Superior temporal gyrus (tissue), 1 donor: ENCODE measurements around the gene LRRC8D.
A peak's percentile ranks its signal among the peaks of the same experiment; 100 is the strongest.

Experiments
- DNase-seq: peaks from one replicate; pipeline ENCODE4 v3.0.0-alpha.2; 2016; ENCODE audit errors: extremely low spot score

The LRRC8D gene

DNA sequence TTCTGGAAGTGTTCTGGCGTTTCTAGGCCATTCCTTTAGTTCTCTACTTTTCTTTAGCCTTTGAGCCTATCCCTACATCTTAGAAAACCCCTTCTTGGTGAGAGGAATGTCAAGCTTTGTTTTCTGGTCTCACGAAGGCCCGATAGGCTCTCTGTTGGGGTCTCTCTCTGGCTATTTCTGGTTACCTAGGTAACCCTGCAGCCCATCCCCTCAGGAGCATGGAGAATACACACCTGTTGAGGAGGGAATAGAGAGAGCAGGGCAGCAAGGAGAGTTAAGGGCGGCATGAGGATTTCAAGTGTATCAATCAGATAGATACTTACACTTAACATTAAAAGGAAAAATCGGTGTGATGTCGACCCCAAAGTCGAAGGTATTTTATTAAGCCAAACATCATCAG lies 45.7 kb downstream of the LRRC8D start:
- no peak for DNase-seq

DNA sequence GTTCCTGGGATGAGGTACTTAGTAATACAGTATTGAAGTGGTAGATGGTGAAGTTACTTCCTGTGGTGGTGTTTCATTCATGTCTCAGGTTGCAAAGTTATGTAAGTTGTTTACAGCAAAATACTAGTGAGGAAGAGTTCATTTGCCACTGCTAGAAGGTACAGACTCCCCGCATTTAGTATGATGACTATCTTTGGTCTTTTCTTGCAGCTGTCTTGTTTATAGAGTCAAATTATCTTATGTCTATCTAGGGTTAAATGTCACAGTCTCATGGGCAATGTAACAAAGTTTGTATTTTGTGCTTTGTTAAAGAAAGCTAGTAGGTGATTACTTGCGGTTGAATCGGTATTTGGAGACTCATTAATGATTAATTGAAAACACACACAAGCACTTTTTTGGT lies 50.2 kb downstream of the LRRC8D start:
- no peak for DNase-seq

DNA sequence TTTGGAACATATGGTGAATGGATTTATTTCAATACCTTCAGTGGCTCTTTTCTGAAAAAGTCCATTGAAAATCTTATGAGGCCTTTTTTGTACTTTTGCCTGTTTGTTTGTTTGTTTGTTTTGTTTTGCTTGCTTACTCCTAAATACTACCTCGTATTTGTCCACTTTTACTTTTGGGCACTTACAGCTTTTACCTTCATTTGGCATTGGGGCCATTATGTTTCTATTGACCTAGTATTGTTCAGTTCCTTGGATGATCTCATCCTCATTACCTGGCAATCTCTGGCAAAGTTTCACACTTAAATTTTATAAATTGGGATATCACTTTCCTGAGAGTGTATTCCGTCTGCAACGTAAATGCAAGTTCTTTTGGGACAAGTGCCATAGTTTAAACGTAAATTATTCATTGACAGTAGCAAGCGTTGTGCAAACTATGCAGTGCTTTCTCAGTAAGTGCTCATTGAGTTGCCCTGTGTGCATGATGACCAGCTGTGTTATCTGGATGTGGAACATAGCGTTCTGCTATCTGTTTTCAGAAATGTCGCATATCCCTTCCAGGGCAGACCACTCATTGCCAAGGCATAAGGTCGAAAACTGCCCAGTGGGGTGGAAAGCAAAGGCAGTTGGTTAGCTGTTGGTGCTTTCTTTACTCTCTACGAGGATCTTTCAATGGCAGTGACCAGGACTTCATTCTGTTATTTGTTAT lies 51.1 kb downstream of the LRRC8D start:
- DNase-seq = no peak

DNA sequence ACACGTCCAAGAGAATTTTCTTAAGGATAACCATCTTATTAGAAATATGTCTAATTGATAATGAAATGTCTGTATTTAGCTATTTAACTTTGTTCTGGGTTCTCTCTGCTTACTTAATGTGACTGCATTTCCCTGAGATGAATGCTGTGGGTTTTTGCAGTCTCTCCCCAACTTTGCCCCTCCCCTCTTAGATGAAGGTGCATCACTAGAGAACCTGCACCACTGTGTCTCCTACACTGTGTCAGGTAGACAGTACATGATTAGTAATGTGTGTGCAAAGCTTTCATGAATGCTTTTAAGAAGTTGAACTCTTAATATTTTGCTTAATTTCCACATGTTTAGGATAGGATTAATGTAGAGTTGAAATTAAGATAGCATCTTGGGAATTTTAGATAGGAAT lies 51.7 kb downstream of the LRRC8D start:
- DNase-seq = no peak

DNA sequence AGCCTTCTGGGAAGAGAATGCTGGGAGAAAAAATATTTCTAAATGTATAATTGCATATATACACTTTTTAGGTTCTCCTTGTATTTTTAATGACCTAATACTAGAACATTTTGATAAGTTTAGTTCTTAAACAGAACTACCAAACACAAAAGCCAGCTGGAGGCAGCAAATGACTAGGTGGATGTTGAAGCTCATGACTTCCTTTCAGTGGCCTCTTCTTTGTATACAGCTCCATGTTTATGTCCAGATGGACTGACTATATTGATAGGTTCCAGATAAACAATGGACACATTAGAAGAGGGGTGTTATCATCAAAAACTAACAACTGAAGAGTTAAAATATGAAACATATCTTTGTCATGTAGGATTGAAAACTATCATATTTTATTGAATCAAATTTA lies 52.5 kb downstream of the LRRC8D start:
- DNase-seq = no peak

DNA sequence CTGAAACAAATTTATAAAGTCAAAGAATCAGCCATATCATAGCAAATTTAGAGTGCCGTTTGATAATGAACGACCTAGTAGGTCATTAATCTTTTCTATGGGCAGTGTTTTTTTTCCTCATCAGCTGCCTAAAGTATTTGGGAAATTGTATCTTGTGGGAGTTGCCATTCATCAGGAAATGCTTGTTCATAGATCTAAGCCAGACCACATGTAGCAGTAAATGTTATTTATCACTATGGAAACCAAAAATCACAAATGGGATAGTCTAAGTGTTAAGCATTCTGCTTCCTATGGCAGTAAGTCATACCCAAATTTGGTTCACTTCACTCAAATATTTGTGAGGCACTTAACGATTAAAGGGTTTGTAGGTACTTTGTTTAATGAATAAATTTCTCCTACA lies 52.9 kb downstream of the LRRC8D start:
- DNase-seq = no peak

DNA sequence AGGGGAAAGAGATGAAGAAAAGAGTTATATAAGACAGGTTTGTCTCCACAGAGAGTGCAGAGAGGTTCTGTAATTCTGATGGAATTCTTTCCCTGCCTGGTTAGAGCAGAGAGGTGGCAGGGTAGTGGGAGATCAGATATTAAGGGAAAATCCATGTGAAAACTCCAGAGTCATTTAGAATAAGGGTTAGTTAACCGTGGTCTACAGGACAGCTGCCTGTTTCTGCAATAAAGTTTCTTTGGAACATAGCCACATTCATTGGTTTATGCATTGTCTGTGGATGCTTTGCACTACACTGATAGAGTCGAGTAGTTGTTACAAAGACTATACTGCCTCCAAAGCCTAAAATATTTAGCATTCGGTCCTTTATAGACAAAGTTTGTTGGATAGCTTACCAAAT lies 55.6 kb downstream of the LRRC8D start:
- DNase-seq = peak; percentile 51

DNA sequence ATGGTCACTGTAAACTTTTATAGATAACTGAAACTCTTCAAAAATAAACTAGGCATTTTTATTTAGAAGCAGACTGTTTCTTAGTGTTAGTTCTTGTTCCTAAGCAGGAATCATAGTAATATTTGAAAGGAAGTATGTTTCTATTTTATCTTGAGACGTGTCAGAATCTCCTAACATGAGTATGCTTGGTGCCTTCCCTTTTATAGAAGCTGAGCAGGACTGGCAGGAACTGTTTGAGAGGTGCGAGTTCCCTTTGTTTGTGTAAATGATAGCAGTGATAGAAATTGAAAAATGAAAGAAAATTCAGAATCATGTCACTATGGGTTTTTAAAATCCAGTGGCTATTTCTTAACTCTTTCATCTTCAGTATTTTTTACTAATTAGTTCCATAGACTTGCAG lies 56.9 kb downstream of the LRRC8D start:
- peak; percentile 23 for DNase-seq

DNA sequence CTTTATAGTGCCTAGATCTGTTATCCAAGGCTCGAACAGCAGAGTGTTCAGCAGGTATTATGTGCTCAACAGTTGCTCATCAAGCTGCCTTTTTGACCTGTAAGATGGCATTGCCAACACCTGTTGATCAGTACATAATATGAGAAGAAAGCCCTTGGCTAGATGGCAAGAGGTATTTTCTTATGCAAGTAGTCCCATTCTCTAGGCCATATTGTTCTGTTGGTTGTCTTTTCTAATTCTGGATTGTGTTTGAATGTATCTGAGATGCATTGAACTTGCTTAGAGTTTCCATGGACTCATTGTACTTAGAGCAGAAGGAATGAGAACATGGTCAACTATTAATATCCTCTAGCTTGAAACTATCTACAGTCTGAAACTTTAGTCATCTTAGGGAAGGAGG lies 57.4 kb downstream of the LRRC8D start:
- DNase-seq = peak; percentile 21

DNA sequence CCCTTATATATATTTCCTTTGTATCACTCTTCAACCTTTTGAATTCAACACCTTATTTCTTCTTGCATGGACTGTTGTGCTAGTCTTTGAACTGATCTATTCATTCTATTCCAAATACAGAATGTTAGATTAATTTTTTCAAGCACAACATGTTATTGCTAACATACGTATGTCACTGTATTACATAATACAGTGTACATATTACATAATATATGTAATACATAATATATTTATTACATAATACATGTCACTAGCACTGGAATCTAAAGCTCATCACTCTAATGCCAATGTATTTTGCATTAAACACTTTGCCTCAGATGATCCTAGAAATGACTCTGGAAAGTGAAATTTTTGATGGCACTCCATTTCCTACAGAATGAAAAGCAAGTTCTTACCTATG lies 59.8 kb downstream of the LRRC8D start:
- DNase-seq = no peak

DNA sequence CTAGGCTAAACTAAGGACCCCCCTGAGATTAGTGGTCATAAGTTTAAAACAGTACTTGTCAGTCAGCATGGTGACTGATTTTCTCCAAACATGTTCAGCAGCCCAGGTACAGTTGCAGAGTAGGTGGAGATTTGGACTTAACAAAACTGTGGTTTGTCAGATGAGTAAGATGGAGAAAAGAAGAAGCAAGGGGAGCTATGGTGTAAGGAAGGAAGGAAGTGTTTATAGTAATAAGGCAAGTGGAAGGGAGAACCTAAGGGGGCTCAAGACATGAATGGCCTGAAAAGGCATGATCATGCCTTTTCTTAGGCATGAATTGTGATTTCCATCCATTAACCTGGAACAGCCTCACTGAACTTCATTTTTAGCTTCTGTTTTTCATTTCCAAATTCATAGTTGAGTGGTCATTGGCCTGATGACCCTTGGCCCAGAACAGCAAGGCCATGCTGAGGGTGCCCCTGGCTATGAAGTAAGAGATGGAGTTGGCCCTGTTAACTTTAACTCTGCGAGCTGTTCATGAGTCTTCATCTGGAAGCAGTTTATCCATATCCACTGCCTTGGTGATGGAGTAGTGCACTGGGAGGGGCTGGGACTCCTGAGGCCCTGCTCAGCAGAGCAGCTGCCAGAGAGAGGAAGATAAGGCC lies 60.7 kb downstream of the LRRC8D start:
- no peak for DNase-seq

DNA sequence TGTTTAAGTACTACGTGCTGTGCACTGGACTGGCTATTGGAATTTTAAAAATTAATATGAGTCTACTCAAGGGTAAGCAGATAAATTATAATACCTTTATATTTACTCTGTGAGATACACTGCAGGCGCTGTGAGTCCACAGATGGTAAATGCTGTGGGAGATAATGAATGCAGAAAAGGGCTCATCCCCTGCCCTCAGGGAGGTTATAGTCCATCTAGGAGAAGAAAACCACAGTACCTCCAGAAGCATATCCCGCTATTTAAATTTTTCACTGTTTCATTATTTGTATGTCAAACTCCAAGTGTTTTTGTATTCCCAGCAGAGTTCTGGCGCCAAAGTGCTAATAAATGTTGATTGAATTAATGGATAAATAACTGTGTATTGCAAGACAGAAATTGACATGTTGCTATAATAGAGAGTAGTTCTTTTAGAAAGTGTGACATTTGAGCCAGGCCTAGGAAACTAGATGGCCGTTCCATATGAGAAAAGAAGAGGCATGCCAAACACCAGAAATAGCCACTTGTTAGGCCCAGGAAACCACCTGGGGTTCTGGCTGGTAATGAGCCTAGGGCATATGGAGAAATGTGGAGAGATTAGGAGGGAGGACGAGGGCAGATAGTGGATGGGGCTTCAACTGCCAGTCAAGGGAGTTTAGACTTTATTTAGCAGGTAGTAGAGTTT lies 61.7 kb downstream of the LRRC8D start:
- DNase-seq = no peak

DNA sequence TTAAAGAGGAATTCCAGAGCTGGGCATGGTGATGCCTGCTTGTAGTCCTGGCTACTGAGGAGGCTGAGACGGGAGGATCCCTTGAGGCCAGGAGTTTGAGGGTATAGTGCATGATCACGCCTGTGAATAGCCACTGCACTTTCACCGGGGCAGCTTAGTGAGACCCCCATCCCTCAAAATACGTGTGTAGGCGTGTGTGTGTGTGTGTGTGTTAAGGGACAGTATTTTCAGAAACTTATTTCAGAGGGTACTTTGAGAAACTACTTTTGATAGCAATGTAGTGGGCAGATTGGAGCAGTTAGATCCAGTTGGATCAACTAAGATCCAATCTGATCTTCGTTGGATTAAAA lies 62.2 kb downstream of the LRRC8D start:
- no peak for DNase-seq

DNA sequence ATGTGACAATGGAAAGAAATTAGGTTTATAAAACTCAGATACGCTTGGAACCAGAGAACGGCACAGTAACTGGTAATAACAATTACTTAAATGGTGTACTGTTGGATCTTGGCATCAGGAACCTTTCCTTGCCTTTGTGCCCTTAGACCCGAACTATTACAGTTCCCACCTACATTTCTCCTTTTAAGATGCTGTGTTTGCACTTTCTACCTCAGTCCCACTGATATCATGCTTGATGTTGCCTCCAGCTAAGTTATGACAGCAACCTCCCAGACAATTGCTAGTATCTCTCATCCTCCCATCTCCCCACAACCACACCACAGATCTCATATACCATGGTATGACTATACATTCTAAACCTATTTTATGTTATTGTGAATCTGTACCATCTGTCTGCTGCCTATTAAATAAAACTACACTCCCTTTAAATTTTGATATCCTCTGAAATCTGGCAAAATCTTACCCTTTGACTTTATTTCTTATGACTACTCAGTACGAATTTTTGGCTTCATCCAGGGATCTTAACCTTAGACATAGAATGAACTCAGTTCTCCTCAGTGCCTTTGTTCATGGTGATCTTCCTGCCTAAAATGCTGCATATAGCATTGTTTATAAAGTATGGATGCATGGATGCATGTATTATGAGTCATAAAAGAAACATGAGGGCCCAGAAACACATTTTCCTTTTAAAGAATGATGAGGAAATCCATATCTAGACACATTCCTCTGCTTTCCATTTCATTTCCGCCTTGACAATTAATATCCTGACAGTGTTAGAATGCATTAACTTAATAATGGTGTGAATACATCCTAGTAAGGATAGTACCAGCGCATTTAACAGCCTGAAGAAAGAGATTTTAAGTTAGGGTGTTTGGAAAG lies 64.1 kb downstream of the LRRC8D start:
- DNase-seq = no peak

DNA sequence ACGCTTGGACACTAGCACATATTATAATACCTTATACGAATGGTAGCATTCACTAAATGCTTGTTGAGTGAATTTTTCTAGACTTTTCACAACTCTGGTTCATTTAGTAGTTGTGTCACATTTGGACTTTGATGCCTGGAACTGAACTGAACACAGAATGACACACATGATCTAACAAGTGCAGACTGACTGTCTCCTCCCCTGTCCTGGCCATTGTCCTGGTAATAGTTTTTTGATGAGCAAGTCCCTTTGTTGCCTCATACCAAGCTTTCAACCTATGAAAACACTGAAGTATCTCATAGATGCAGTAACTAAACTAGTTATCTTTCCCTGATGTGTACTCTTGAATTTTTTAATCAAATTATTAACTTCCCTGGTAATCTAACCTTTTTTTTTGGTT lies 66.4 kb downstream of the LRRC8D start:
- DNase-seq = no peak

DNA sequence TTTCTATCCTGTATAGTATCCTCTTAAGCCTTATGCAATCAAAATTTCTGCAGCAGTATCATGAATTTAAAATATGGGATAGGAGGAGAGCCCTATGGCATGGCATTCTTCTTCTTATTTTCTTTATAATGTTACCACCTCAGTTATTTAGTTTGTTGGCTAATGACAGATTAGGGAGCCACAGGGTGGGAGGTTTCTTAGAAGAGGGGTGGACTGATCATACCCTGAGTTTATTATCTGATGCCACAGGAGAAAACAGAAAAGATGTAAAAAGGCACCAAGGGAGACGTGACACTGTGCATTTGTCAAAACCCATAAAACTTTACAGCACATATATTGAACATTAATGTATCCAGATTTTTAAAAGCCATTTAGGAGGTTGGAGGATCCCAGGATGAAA lies 66.9 kb downstream of the LRRC8D start:
- no peak for DNase-seq

DNA sequence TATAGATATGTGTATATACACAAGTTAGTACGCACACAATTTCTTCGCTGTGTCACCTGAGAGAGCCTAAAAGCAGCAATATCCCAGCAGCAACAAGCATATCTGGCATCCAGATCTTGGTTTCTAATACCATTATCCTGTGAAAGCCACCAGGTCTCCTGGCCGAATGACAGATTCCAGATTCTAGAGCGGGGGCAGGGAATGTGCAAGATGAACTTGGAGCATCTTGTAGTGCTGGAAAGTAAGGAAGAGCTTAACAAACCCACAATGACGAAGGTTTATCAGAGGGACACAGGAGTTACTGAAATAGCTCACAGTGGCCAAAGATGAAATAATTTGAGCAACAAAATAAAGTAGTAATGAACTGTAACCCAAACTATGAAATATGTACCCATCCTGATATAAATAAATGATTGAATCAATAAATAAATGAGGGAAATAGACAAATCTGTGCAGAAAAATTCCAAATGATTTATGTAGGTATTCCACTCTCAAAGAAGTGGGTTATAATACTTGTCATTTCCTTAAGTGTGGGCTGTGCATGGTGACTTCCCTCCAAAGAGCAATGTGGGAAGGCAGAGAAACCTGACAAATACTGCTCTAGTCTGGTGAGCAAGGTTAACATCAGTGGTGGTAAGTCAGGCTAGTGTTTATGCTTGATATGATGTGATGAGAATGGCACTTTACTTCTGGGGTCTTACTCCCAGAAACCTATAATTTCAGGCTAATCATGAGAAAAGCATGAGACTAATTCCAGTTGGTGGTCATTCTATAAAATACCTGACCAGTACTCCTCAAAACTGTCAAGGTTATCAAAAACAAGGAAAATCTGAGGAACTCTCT lies 67.9 kb downstream of the LRRC8D start:
- DNase-seq = no peak

DNA sequence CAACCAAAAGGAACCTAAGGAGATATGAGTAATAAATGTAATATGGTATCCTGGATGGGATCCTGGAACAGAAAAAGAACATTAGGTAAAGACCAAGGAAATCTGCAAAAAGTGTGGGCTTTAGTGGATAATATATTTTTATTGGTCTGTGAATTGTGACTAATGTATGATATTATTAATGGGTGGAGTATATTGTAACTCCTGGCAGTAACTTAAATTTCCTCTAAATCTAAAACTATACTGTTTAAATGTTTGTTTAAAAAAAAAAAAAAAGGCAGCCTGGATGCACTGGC lies 68.4 kb downstream of the LRRC8D start:
- no peak for DNase-seq

DNA sequence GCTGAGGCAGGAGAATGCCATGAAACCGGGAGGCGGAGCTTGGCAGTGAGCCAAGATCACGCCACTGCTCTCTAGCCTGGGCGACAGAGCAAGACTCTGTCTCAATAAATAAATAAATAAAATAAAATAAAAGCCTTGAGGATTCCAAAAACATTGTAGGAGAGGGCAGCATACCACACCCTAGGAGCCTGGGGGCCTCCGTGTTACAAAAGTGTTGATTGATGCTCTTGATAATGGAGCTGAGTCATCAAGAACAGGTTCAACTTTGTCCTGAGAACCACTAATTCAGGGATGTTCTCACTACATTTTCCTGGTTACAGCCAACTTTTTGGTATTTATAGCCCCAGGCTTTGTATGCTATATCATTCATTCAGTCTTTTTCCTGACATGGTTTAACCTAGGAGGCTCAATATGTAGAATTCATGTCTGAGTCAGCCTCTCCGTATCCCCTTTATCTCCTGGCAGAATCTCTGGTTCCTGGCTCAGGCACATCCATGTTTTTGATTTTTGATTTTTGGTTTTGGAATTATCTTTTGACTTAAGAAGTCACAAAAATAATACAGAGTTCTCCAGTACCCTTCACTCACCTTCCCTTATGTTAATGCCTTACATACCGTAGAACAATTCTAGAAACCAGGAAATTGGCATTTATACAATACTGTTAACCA lies 69.4 kb downstream of the LRRC8D start:
- DNase-seq = no peak

DNA sequence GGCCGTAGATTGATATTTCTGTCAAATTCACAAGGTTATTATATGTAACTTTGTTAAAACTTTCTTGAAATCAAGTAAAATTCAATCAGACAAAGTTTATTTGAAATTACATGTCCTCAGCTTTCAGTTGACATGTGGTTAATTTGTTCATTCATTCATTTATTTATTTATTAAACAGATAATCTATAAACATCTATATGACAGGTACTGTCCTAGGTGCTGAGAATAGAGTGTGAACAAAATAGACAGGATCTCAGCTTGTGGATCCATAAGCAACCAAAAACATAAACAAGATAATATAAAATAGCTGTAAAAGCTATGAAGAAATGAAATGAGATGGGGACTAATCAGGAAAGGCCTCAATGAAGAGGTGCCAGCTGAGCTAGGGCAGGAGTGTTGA lies 72.0 kb downstream of the LRRC8D start:
- no peak for DNase-seq
